ENCODE data around the gene MTA1.

DNA sequence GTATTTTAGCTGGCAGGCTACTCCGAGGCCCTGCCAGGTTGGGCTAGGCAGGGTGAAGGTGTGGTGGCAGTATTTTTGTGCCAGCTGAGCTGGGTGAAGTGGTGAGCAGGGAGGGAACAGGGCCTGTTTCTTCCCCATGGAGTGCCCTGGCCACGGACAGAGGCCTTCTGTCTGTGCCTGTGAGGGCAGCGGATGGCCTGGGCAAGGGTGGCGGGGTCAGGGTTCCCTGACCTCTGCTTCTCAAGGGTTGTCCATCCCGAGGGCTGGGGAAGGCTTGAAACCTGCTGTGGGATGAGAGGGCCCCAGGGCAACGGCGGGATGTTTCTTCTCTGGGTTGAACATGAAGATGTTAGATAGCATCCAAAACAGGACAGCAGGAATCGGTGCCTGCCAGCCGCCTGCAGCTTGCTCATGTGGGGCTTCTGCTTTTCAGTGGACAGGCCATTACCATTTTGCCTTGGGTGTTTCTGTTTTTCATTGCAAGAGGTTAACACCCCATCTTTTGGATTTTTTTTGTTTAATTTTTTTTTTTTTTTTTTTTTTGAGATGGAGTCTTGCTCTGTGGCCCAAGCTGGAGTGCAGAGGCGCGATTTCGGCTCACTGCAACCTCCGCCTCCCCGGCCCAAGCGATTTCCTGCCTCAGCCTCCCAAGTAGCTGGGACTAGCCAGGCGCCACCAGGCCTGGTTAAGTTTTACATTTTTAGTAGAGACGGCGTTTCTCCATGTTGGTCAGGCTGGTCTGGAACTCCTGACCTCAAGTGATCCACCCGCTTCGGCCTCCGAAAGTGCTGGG, 3.3 kb downstream of the MTA1 start:
- TF ChIP-seq CTCF (IDR thresholded peaks at IDR 0.05; ENCODE audit: low read length) (no peak), EZH2 (IDR thresholded peaks at IDR 0.05; ENCODE audit: borderline replicate concordance, low read length) (no peak)
